T follicular helper cell (primary cell): ENCODE results near the gene DAPL1.
"Not testable (repeated sequence)": the region's sequence is repeated elsewhere in the genome, so short reads cannot be mapped to it uniquely, and the experiment has no call there.

Experiments used
- DNase-seq: peaks from one replicate; pipeline ENCODE4 v3.0.0-alpha.2; 2020; ENCODE audit warnings: low read depth

The DAPL1 gene

GRCh38 chr2:158822193-158822592, 27.1 kb downstream of the DAPL1 start:
- DNase-seq = no peak

GRCh38 chr2:158823486-158824237, 28.5 kb downstream of the DAPL1 start:
- no peak for DNase-seq

- DNase-seq = no peak
These were observed 29.9 kb downstream of the DAPL1 start for GRCh38 chr2:158825021-158825420.

- DNase-seq = no peak
These were observed 31.8 kb downstream of the DAPL1 start for GRCh38 chr2:158826965-158827364.

GRCh38 chr2:158828378-158829164, 33.5 kb downstream of the DAPL1 start:
- no peak for DNase-seq

GRCh38 chr2:158829167-158829566, 34.0 kb downstream of the DAPL1 start:
- DNase-seq = no peak

- DNase-seq = no peak
These were observed 35.1 kb downstream of the DAPL1 start for GRCh38 chr2:158830201-158830600.

GRCh38 chr2:158835431-158835830, 40.3 kb downstream of the DAPL1 start:
- no peak for DNase-seq

GRCh38 chr2:158837645-158838044, 42.5 kb downstream of the DAPL1 start:
- no peak for DNase-seq

GRCh38 chr2:158841850-158842249, 46.7 kb downstream of the DAPL1 start:
- DNase-seq = no peak

- no peak for DNase-seq
These were observed 50.3 kb downstream of the DAPL1 start for GRCh38 chr2:158845444-158845843.

GRCh38 chr2:158845859-158846258, 50.7 kb downstream of the DAPL1 start:
- no peak for DNase-seq

- DNase-seq = not testable (repeated sequence)
These were observed 52.4 kb downstream of the DAPL1 start for GRCh38 chr2:158847526-158847925.

GRCh38 chr2:158848031-158848970, 53.2 kb downstream of the DAPL1 start:
- not testable (repeated sequence) for DNase-seq

- DNase-seq = not testable (repeated sequence)
These were observed 65.1 kb downstream of the DAPL1 start for GRCh38 chr2:158860179-158860578.

GRCh38 chr2:158861626-158862025, 66.5 kb downstream of the DAPL1 start:
- not testable (repeated sequence) for DNase-seq

GRCh38 chr2:158865469-158865868, 70.4 kb downstream of the DAPL1 start:
- not testable (repeated sequence) for DNase-seq
